Sigmoid colon (tissue), 7 donors: ENCODE results near the gene KLHL13. TPM values are rescaled to one million over a fixed set of nuclear protein-coding genes. Genes with fewer than 3 reads are reported as not detected.
"Not testable (repeated sequence)": the region's sequence is repeated elsewhere in the genome, so short reads cannot be mapped to it uniquely, and the experiment has no call there.

Experiments used
- DNase-seq: peaks from one replicate; pipeline ENCODE4 v3.0.0-alpha.2; 2019
- H3K27ac ChIP-seq, 4 donors: fragments of 200-600 bp; sonication (generic); one replicate each; pipeline ENCODE4 v1.5.1; 2016 to 2019; ENCODE audit warnings: mild to moderate bottlenecking in 1 of 4
- H3K27me3 ChIP-seq, 3 donors: fragments of 200-600 bp; sonication (generic); one replicate each; pipeline ENCODE4 v1.5.1; 2019; ENCODE audit warnings: mild to moderate bottlenecking in 1 of 3
- H3K36me3 ChIP-seq, 4 donors: fragments of 200-600 bp; sonication (generic); one replicate each; pipeline ENCODE4 v1.5.1; 2016 to 2019
- H3K4me1 ChIP-seq, 4 donors: fragments of 200-600 bp; sonication (generic); one replicate each; pipeline ENCODE4 v1.5.1; 2017 to 2019
- H3K4me3 ChIP-seq, 4 donors: fragments of 200-600 bp; sonication (generic); one replicate each; pipeline ENCODE4 v1.5.1; 2017 to 2019; ENCODE audit warnings: mild to moderate bottlenecking in 2 of 4, moderate library complexity in 1 of 4
- H3K9me3 ChIP-seq, 4 donors: fragments of 200-600 bp in 3 of 4; sonication (generic) in 3 of 4; one replicate each; pipeline versions ENCODE4 v1.5.1 to v1.6.1; 2013 to 2019
- CTCF ChIP-seq, 4 experiments: fragments of 450-650 bp in 3 of 4; fragments of 200-600 bp in 1 of 4; IDR thresholded peaks; one replicate each; pipeline ENCODE4 v1.5.1; 2016 to 2019; ENCODE audit warnings: antibody characterized with exemption in 4 of 4, mild to moderate bottlenecking in 3 of 4, moderate library complexity in 2 of 4
- EP300 ChIP-seq, 4 donors: sonication (generic); formaldehyde crosslinking; IDR thresholded peaks; one replicate each; pipeline ENCODE4 v1.6.1; 2017; ENCODE audit warnings: antibody characterized with exemption in 4 of 4
- POLR2A ChIP-seq, 2 donors: fragments of 450-650 bp; IDR thresholded peaks; one replicate each; pipeline ENCODE4 v1.6.1; 2016; ENCODE audit warnings: antibody characterized with exemption in 2 of 2, mild to moderate bottlenecking in 2 of 2, moderate library complexity in 2 of 2
- POLR2AphosphoS5 ChIP-seq, 4 donors: sonication (generic); formaldehyde crosslinking; IDR thresholded peaks; one replicate each; pipeline ENCODE4 v1.6.1; 2017; ENCODE audit warnings: antibody characterized with exemption in 4 of 4
- WGBS, 2 donors: extraction: QIAGEN DNeasy Blood & Tissue Kit; methylation state at CpG; one replicate each; pipeline ENCODE4 v1.1.7; 2013; 5-methylcytosine and 5-hydroxymethylcytosine counted together
- intact Hi-C: fragments of 100-400 bp; cut with DNase I; formaldehyde crosslinking; loops from one replicate; pipeline ENCODE4 v1.15.1; 2023
- polyA plus RNA-seq, 3 donors: library from polyadenylated mRNA; stranded (reverse); fragments of 200-250 nt; gene quantifications; one replicate each; pipeline ENCODE4 v1.2.3, GENCODE V29; 2013
- total RNA-seq, 4 donors: library from RNA; depleted of rRNA; stranded (reverse); fragments of >200 nt; gene quantifications; one replicate each; pipeline ENCODE4 v1.1.0, GENCODE V29; 2016
- donor health status: healthy with polysubstance abuse.
- donor health status: Bipolar disorder and iron deficiency.
- donor health status: healthy.

KLHL13 gene
- total and polyA plus RNA-seq, 7 donors, result 1.2 to 12.9 (median 8.9) TPM

- H3K4me3 ChIP-seq, result no peak overlapping the region
- H3K36me3 ChIP-seq, result no peaks in the 10 kb centered on the region
- H3K27ac ChIP-seq, result no peak overlapping the region
- H3K4me1 ChIP-seq, result no peaks in the 10 kb centered on the region
- 90 to 95% methylated on average over 2 of the region's 2 CpGs for WGBS, 2 donors
- no peaks in the 10 kb centered on the region for H3K9me3 ChIP-seq
- TF ChIP-seq CTCF (IDR thresholded peaks at IDR 0.05) (no peak), EP300 (IDR thresholded peaks at IDR 0.05) (no peak), POLR2A (IDR thresholded peaks at IDR 0.05) (no peak), POLR2AphosphoS5 (IDR thresholded peaks at IDR 0.05) (peak in 1 of 4 donors; percentile 41)
- no peaks in the 10 kb centered on the region for H3K27me3 ChIP-seq
- DNase-seq, result no peak
- intact Hi-C loops, result no loop called here
These were observed 180.5 kb downstream of the KLHL13 start for GRCh38 chrX:117936118-117936517.

GRCh38 chrX:117930116-117930515, 186.5 kb downstream of the KLHL13 start:
- DNase-seq, H3K27ac ChIP-seq, H3K27me3 ChIP-seq, H3K4me1 ChIP-seq, H3K9me3 ChIP-seq, intact Hi-C loops, H3K4me3 ChIP-seq, H3K36me3 ChIP-seq: not testable (repeated sequence)

DNA sequence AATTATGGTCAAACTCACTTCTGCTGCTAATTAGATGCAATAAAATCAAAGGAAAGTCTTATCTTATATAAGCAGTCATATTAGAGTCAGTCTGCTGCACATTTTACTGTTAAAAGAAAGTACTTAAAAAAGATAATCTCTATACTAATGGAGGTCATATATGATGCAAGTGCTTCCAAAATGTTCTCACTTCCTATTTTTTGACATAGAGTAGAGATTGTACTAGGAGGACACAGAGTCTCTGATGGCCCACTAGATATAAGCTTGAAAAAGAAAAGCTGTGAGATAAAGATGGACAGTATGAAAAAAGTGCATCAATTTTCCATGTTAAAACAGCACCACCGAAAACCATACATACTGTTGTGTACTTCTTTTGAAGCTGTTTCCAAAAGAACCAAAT, 196.9 kb downstream of the KLHL13 start:
- no peak for DNase-seq
- Histone ChIP-seq H3K36me3 (no peaks in the 10 kb centered on the region), H3K4me3 (no peak overlapping the region), H3K9me3 (no peaks in the 10 kb centered on the region), H3K27me3 (no peaks in the 10 kb centered on the region), H3K27ac (no peak overlapping the region), H3K4me1 (no peaks in the 10 kb centered on the region)
- WGBS, 2 donors, result 82 to 94% methylated on average over 1 of the region's 1 CpG
- TF ChIP-seq CTCF (IDR thresholded peaks at IDR 0.05) (no peak), EP300 (IDR thresholded peaks at IDR 0.05) (no peak), POLR2A (IDR thresholded peaks at IDR 0.05) (no peak)
- intact Hi-C loops, result no loop called here

GRCh38 chrX:117910216-117910615, 206.4 kb downstream of the KLHL13 start:
- Histone ChIP-seq H3K27ac (no peak overlapping the region), H3K27me3 (no peaks in the 10 kb centered on the region), H3K9me3 (no peaks in the 10 kb centered on the region), H3K4me3 (no peak overlapping the region), H3K36me3 (peaks cover 0 to 5% (median 0%) of the 10 kb centered on the region in 4 donors), H3K4me1 (no peaks in the 10 kb centered on the region)
- no peak for DNase-seq
- 93% methylated on average over 1 of the region's 1 CpG for WGBS, 2 donors
- intact Hi-C loops, result no loop called here
- TF ChIP-seq POLR2A (IDR thresholded peaks at IDR 0.05), result no peak
- TF ChIP-seq CTCF (IDR thresholded peaks at IDR 0.05), result no peak
- no peak for TF ChIP-seq POLR2AphosphoS5 (IDR thresholded peaks at IDR 0.05)
- no peak for TF ChIP-seq EP300 (IDR thresholded peaks at IDR 0.05)

GRCh38 chrX:117898226-117898625, 218.4 kb downstream of the KLHL13 start:
- intact Hi-C loops, result no loop called here
- 68 to 82% methylated on average over 1 of the region's 1 CpG for WGBS, 2 donors
- Histone ChIP-seq H3K4me1 (no peaks in the 10 kb centered on the region), H3K36me3 (no peaks in the 10 kb centered on the region), H3K27me3 (no peaks in the 10 kb centered on the region), H3K27ac (no peak overlapping the region), H3K4me3 (no peak overlapping the region), H3K9me3 (no peaks in the 10 kb centered on the region)
- TF ChIP-seq POLR2A (IDR thresholded peaks at IDR 0.05), result no peak
- TF ChIP-seq CTCF (IDR thresholded peaks at IDR 0.05), result no peak
- DNase-seq, result no peak
